A549 (cell line): ENCODE results near the gene ADCY1. TPM values are rescaled to one million over a fixed set of nuclear protein-coding genes. Genes with fewer than 3 reads are reported as not detected.

Experiments
- ATAC-seq, 2 experiments: fragments of 200-7000 bp in 1 of 2; fragments of >200 bp in 1 of 2; cut with Nextera tagmentation in 1 of 2; cut with Tn5 transposase in 1 of 2; 3 replicates each; pipeline versions ENCODE4 v1.8.0 to v1.9.1; 2018 to 2020; ENCODE audit warnings: mild to moderate bottlenecking in 1 of 2, moderate library complexity in 1 of 2
- CTCF ChIA-PET: fragments of 300-600 bp; sonication (Branson Sonifier 250); formaldehyde crosslinking; extraction: SDS; loops from one replicate; lab custom pipeline; 2021; ENCODE audit warnings: antibody characterized with exemption, inconsistent platforms; lab: Yijun Ruan, JAX
- POLR2A ChIA-PET: fragments of 350-600 bp; formaldehyde crosslinking; extraction: SDS; loops from one replicate; lab custom pipeline; 2021; ENCODE audit warnings: antibody characterized with exemption, inconsistent platforms; lab: Yijun Ruan, JAX
- DNase-seq, 2 experiments: peaks; one replicate each; pipeline versions ENCODE4 v3.0.0 to v3.0.0-alpha.2; 2011 to 2016; ENCODE audit warnings: low read depth in 1 of 2, low spot score in 1 of 2
- FAIRE-seq: peaks from 2 replicates; lab custom pipeline; 2011; peaks lifted over from hg19 to GRCh38; lab: Jason Lieb, UNC
- H3K27ac ChIP-seq, 2 experiments: fragments of >200 bp; sonication (Bioruptor Twin); formaldehyde crosslinking; 3 replicates each; pipeline ENCODE4 v1.5.1; 2016 to 2017
- H3K4me1 ChIP-seq: fragments of >200 bp; sonication (Bioruptor Twin); formaldehyde crosslinking; 3 replicates; pipeline ENCODE4 v1.6.1; 2016
- H3K4me2 ChIP-seq: fragments of >200 bp; sonication (Bioruptor Twin); formaldehyde crosslinking; 3 replicates; pipeline ENCODE4 v1.6.1; 2016
- H3K4me3 ChIP-seq: fragments of >200 bp; sonication (Bioruptor Twin); formaldehyde crosslinking; 3 replicates; pipeline ENCODE4 v1.5.1; 2016
- H3K9me3 ChIP-seq: fragments of >200 bp; sonication (Bioruptor Twin); formaldehyde crosslinking; 3 replicates; pipeline ENCODE4 v1.6.1; 2016
- BCL3 ChIP-seq: fragments of >200 bp; sonication (Bioruptor Twin); formaldehyde crosslinking; IDR thresholded peaks from 3 replicates; pipeline ENCODE4 v1.6.1; 2016
- CBX8 ChIP-seq: fragments of 200-600 bp; sonication (generic); IDR thresholded peaks from 2 replicates; pipeline ENCODE4 v1.6.1; 2016
- CHD2 ChIP-seq: fragments of 150-350 bp; IDR thresholded peaks from 2 replicates; pipeline ENCODE4 v1.6.1; 2014; ENCODE audit warnings: low read length; ENCODE audit not compliant: partially characterized antibody
- ESRRA ChIP-seq: fragments of 150-350 bp; IDR thresholded peaks from 2 replicates; pipeline ENCODE4 v1.6.1; 2014; ENCODE audit warnings: mild to moderate bottlenecking, low read length, borderline replicate concordance
- FOSB ChIP-seq: fragments of 250-450 bp; sonication (Bioruptor Pico); IDR thresholded peaks from 2 replicates; pipeline ENCODE4 v1.5.0; 2020; ENCODE audit warnings: mild to moderate bottlenecking, moderate library complexity
- FOSL2 ChIP-seq, 2 experiments: fragments of 450-650 bp in 1 of 2; fragments of >200 bp in 1 of 2; sonication (Bioruptor Twin) in 1 of 2; formaldehyde crosslinking; IDR thresholded peaks; 2 replicates each; pipeline versions ENCODE4 v1.5.0 to v1.6.1; 2016 to 2020; ENCODE audit warnings: mild to moderate bottlenecking in 1 of 2, moderate library complexity in 1 of 2
- HOXA7 ChIP-seq: fragments of 250-450 bp; sonication (Bioruptor Pico); IDR thresholded peaks from 2 replicates; pipeline ENCODE4 v1.5.0; 2020; ENCODE audit warnings: mild to moderate bottlenecking, moderate library complexity
- HOXB13 ChIP-seq: fragments of 250-450 bp; sonication (Bioruptor Pico); IDR thresholded peaks from 2 replicates; pipeline ENCODE4 v1.5.0; 2020; ENCODE audit warnings: low read depth, mild to moderate bottlenecking, moderate library complexity
- JUN ChIP-seq, 2 experiments: fragments of >200 bp; sonication (Bioruptor Twin); formaldehyde crosslinking; IDR thresholded peaks; 2 replicates in 1 of 2; 3 replicates in 1 of 2; pipeline ENCODE4 v1.6.1; 2016 to 2017
- POLR2A ChIP-seq: IDR thresholded peaks from 2 replicates; pipeline ENCODE4 v1.6.1; 2012; ENCODE audit warnings: mild to moderate bottlenecking, low read length
- REST ChIP-seq: fragments of 200-600 bp; sonication (generic); IDR thresholded peaks from 2 replicates; pipeline ENCODE4 v1.6.1; 2016; ENCODE audit warnings: antibody characterized with exemption, mild to moderate bottlenecking, moderate library complexity
- SMC3 ChIP-seq: fragments of >200 bp; sonication (Bioruptor Twin); formaldehyde crosslinking; IDR thresholded peaks from 3 replicates; pipeline ENCODE4 v1.6.1; 2018; ENCODE audit warnings: inconsistent platforms
- TP53 ChIP-seq: fragments of 250-450 bp; sonication (Bioruptor Pico); IDR thresholded peaks from 2 replicates; pipeline ENCODE4 v1.5.0; 2021; ENCODE audit warnings: mild to moderate bottlenecking, moderate library complexity
- WGBS: methylation state at CpG from one replicate; pipeline ENCODE4 v1.1.6; 2017; ENCODE audit errors: missing lambda C conversion rate; 5-methylcytosine and 5-hydroxymethylcytosine counted together
- polyA plus RNA-seq, 4 experiments: library from polyadenylated mRNA; depleted of rRNA in 3 of 4; stranded (reverse); fragments of >200 nt; fragmentation: RNase III in 1 of 4; extraction: RNeasy Plus Mini Kit Qiagen cat#74134 plus additional on column Dnase treatment in 1 of 4; gene quantifications; 2 replicates in 3 of 4; 3 replicates in 1 of 4; pipeline ENCODE4 v1.2.3, GENCODE V29; 2011 to 2017
- TF ChIP-seq, protein P1 (sequence below): fragments of 250-450 bp; sonication (Bioruptor Pico); IDR thresholded peaks from 2 replicates; pipeline ENCODE4 v1.5.0; 2020; ENCODE audit warnings: low read depth, mild to moderate bottlenecking, moderate library complexity

ADCY1 gene
- polyA plus RNA-seq, 2 of the 4 experiments (the other 2 are of a cell fraction) = 1.3 to 1.7 TPM

DNA sequence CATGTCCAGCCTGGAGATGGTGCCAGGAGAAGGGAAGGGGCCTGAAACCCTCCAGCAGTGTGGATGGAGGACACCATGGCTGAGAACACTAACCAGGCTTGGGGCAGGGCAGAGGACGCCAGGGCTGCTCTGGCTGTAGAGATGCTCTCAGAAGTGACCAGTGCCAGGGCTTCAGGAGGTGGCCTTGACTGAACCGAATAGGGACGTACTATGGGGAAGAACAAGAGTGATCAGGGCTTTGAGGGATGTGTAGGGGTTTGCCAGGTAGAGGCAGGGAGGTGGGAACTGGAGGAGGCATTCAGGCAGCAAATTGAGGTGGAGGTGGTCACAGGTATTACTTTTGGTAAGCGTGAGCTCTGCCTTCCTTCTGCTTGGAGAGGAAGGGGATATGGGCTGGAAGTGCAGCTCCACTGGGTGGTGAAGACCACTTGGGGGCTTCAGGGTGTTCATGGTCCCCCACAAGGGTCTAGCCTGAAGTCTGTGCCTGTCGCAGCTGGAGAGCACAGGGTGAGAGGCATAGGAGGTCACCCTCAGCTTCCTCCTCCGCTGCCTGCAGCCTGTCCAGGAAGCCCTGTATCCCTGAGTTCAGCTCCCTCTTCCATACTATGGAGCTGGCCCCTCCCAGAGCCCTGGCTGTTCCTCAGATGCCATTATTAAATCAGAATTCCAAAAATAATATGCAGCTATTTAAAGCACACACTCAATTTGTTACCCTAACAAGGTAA lies 27.8 kb downstream of the ADCY1 start:
- FAIRE-seq = no peak
- no peak overlapping the region for H3K27ac ChIP-seq
- CTCF ChIA-PET = no interaction called here

GRCh38 chr7:45606050-45606449 lies 31.9 kb downstream of the ADCY1 start:
- H3K9me3 ChIP-seq = peaks cover 12% of the 10 kb centered on the region
- POLR2A ChIA-PET = no interaction called here
- no peak overlapping the region for H3K4me3 ChIP-seq
- ATAC-seq (no peak), DNase-seq (no peak), FAIRE-seq (no peak)
- no peaks in the 10 kb centered on the region for H3K4me1 ChIP-seq
- no peak for TF ChIP-seq CBX8
- TF ChIP-seq ESRRA = no peak
- TF ChIP-seq FOSL2 (IDR thresholded peaks at IDR 0.05) = no peak
- no peak for TF ChIP-seq FOSL2 (CRISPR knock-in tag; IDR thresholded peaks at IDR 0.05)
- TF ChIP-seq CHD2 = no peak
- CTCF ChIA-PET = interaction anchor here (1.9 kb wide), 1 partner anchor 20 kb away, joined by 3 read pairs; no protein-coding TSS in a partner anchor
- no peak overlapping the region for H3K4me2 ChIP-seq
- H3K27ac ChIP-seq = no peak overlapping the region
- WGBS = 56% methylated on average over 1 of the region's 1 CpG

More for the DNA sequence above, 27.8 kb downstream of the ADCY1 start:
- POLR2A ChIA-PET = no interaction called here
- DNase-seq = no peak
- no peak overlapping the region for H3K4me2 ChIP-seq
- no peak overlapping the region for H3K4me3 ChIP-seq
- ATAC-seq = no peak
- WGBS = 31% methylated on average over 6 of the region's 6 CpGs
- TF ChIP-seq CHD2 (no peak), BCL3 (no peak), TP53 (no peak), HOXB13 (CRISPR knock-in tag) (no peak)
- no peaks in the 10 kb centered on the region for H3K4me1 ChIP-seq
- no peaks in the 10 kb centered on the region for H3K9me3 ChIP-seq

GRCh38 chr7:45606931-45607330 lies 32.8 kb downstream of the ADCY1 start:
- Histone ChIP-seq H3K9me3 (peaks cover 12% of the 10 kb centered on the region), H3K4me1 (no peaks in the 10 kb centered on the region)
- POLR2A ChIA-PET = no interaction called here
- DNase-seq (no peak), FAIRE-seq (no peak)
- TF ChIP-seq HOXA7 (CRISPR knock-in tag) = no peak
- TF ChIP-seq POLR2A = no peak
- TF ChIP-seq, protein P1, sequence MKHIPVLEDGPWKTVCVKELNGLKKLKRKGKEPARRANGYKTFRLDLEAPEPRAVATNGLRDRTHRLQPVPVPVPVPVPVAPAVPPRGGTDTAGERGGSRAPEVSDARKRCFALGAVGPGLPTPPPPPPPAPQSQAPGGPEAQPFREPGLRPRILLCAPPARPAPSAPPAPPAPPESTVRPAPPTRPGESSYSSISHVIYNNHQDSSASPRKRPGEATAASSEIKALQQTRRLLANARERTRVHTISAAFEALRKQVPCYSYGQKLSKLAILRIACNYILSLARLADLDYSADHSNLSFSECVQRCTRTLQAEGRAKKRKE (CRISPR knock-in tag) = no peak
- no peak for TF ChIP-seq SMC3
- no peak for TF ChIP-seq TP53
- TF ChIP-seq FOSB (CRISPR knock-in tag) = no peak
- no peak for TF ChIP-seq REST
- no peak for TF ChIP-seq JUN (IDR thresholded peaks at IDR 0.05)
- TF ChIP-seq, all 56 proteins: peak for 0
- no peak overlapping the region for H3K4me2 ChIP-seq
- H3K27ac ChIP-seq = no peak overlapping the region
- 58% methylated on average over 7 of the region's 7 CpGs for WGBS
- CTCF ChIA-PET = interaction anchor here (1.9 kb wide), 1 partner anchor 19 kb away, joined by 3 read pairs; no protein-coding TSS in a partner anchor
- ATAC-seq = no peak
- H3K4me3 ChIP-seq = no peak overlapping the region
